ENCODE results near the gene ARL6IP4. TPM values are rescaled to one million over a fixed set of nuclear protein-coding genes. Genes with fewer than 3 reads are reported as not detected.

ARL6IP4 gene
- total RNA-seq, 1 experiment from 2014 or later: 133 TPM

DNA sequence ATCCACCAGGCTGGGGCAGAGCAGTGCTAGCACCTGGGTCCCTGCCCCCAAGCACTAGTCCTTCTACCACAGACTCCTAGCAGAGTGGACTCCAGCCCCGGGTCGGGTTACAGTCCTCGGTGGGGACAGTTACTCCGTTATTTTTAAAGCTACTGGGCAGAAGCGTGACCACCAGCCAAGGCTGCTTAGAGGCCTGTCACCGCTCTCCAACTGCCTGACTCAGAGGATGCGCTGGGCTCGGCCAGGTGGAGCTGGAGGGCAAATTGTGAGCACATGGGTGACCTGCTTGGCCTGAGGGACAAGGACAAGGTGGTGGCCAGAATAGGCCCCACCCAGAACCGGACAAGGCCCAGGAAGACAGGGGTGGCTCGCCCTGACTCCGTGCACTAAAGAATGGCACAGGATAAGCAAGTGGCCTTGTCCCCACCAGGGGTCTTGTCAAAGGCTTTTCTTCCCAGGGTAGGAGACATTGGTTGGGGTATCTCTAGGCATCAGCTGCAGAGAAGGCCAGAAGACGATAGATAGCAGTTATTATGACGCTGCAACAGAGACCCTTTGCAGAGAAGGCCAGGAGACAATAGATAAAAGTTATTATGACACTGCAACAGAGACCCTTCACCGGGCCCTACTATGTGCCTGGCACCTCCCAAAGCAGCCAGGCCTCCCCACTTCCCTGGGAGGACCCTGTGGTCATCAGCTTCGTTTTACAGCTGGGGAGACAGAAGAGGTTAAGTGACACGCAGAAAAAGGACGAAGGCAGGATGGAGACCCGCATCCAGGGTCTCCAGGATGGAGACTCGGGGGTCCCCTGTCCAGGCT, 15.8 kb upstream of the ARL6IP4 start:
- ChIA-PET POLR2A (no interaction called here), CTCF (interaction anchor here (1.7 to 1.8 kb wide), 2 partner anchors 10 to 104 kb away, joined by 6 to 8 read pairs; partner anchors contain the start of gene OGFOD2)
- H3K4me3 Mint-ChIP-seq: peak overlapping the region; percentile 60
- H3K27me3 Mint-ChIP-seq (ENCODE audit: low read depth): peaks cover 5% of the 10 kb centered on the region
- ATAC-seq (no peak), DNase-seq (ENCODE audit: low spot score) (no peak)
- TF ChIP-seq TCF7 (CRISPR knock-in tag; IDR thresholded peaks at IDR 0.05; ENCODE audit: low read depth): no peak
- no peak for TF ChIP-seq ATF1 (CRISPR knock-in tag; IDR thresholded peaks at IDR 0.05)
- TF ChIP-seq ZNF396 (CRISPR knock-in tag; IDR thresholded peaks at IDR 0.05; ENCODE audit: borderline replicate concordance): no peak
- TF ChIP-seq, protein P1, sequence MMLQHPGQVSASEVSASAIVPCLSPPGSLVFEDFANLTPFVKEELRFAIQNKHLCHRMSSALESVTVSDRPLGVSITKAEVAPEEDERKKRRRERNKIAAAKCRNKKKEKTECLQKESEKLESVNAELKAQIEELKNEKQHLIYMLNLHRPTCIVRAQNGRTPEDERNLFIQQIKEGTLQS (CRISPR knock-in tag; conservative IDR thresholded peaks at IDR 0.05): no peak
- no peak for TF ChIP-seq MXD4 (CRISPR knock-in tag; IDR thresholded peaks at IDR 0.05; ENCODE audit: borderline replicate concordance)
- TF ChIP-seq SMAD3 (CRISPR knock-in tag; IDR thresholded peaks at IDR 0.05; ENCODE audit: borderline replicate concordance): no peak
- TF ChIP-seq SMAD4 (CRISPR knock-in tag; IDR thresholded peaks at IDR 0.05): no peak
- no peak overlapping the region for H3K27ac Mint-ChIP-seq
- peaks cover 19% of the 10 kb centered on the region for H3K4me1 Mint-ChIP-seq
- no peaks in the 10 kb centered on the region for H3K36me3 Mint-ChIP-seq
- H3K9me3 Mint-ChIP-seq: no peaks in the 10 kb centered on the region

DNA sequence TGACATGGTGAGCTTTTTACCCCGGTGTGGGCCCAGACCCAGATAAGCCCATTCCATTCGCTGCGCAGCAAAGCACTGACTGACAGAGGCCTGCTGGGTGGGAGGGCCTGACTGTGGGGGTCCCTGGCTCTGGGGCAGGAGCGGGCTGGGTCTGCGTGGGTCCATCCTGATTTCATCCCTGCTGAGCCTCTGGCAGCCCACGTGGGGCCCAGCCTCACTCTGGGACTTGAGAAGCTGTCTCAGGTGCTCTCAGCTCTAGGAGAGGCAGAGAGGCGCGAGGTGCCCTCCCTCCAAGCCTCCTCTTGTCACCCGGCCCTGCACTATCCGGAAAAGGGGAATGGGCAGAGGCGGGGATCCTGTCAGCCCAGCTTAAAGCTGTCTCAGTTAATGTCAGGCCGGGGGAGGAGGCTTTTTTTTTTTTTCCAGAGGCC, 15.1 kb upstream of the ARL6IP4 start:
- Mint-ChIP-seq H3K4me3 (peak overlapping the region; percentile 63), H3K4me1 (peaks cover 19% of the 10 kb centered on the region), H3K36me3 (no peaks in the 10 kb centered on the region), H3K27ac (no peak overlapping the region), H3K9me3 (no peaks in the 10 kb centered on the region), H3K27me3 (ENCODE audit: low read depth) (peaks cover 5% of the 10 kb centered on the region)
- TF ChIP-seq ZNF396 (CRISPR knock-in tag; IDR thresholded peaks at IDR 0.05; ENCODE audit: borderline replicate concordance) (no peak), NR1H2 (CRISPR knock-in tag; IDR thresholded peaks at IDR 0.05) (no peak), FOXK1 (CRISPR knock-in tag; IDR thresholded peaks at IDR 0.05) (no peak), CREB1 (CRISPR knock-in tag; IDR thresholded peaks at IDR 0.05) (no peak), KAT7 (CRISPR knock-in tag; IDR thresholded peaks at IDR 0.05; ENCODE audit: borderline replicate concordance) (no peak), CBFB (CRISPR knock-in tag; IDR thresholded peaks at IDR 0.05; ENCODE audit: low read depth) (no peak), EMX1 (CRISPR knock-in tag; IDR thresholded peaks at IDR 0.05) (no peak)
- TF ChIP-seq, protein P2, sequence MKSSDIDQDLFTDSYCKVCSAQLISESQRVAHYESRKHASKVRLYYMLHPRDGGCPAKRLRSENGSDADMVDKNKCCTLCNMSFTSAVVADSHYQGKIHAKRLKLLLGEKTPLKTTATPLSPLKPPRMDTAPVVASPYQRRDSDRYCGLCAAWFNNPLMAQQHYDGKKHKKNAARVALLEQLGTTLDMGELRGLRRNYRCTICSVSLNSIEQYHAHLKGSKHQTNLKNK (CRISPR knock-in tag; IDR thresholded peaks at IDR 0.05): no peak
- TF ChIP-seq, protein P3, sequence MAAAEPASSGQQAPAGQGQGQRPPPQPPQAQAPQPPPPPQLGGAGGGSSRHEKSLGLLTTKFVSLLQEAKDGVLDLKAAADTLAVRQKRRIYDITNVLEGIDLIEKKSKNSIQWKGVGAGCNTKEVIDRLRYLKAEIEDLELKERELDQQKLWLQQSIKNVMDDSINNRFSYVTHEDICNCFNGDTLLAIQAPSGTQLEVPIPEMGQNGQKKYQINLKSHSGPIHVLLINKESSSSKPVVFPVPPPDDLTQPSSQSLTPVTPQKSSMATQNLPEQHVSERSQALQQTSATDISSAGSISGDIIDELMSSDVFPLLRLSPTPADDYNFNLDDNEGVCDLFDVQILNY (CRISPR knock-in tag; IDR thresholded peaks at IDR 0.05): no peak
- TF ChIP-seq, protein P4, sequence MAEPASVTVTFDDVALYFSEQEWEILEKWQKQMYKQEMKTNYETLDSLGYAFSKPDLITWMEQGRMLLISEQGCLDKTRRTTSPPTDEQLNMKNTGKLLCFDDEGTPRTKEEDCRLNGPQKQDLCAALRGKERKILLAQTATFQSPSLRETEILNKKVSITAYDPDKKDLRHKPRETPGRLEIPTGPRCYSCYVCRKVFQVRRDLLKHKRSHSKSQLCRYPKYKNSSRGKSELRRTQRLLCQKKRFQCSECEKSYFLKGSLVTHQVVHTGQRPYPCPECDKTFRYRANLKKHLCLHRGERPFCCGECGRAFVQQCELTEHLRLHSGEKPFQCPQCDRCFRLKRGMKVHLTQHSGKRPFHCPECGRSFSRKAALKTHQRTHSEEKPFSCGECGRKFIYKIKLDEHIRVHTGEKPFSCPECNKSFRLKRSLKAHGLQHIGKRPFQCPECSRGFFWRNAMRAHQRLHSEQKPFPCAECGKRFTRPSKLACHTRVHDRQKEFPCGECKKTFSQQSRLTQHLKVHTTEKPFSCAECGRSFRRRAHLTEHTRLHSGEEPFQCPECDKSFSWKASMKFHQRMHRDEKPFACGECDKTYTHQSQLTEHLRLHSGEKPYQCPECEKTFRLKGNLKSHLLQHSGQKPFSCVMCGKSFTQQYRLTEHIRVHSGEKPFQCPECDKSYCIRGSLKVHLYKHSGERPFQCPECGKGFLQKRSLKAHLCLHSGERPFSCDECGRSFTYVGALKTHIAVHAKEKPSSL (CRISPR knock-in tag; conservative IDR thresholded peaks at IDR 0.05): no peak
- TF ChIP-seq, protein P5, sequence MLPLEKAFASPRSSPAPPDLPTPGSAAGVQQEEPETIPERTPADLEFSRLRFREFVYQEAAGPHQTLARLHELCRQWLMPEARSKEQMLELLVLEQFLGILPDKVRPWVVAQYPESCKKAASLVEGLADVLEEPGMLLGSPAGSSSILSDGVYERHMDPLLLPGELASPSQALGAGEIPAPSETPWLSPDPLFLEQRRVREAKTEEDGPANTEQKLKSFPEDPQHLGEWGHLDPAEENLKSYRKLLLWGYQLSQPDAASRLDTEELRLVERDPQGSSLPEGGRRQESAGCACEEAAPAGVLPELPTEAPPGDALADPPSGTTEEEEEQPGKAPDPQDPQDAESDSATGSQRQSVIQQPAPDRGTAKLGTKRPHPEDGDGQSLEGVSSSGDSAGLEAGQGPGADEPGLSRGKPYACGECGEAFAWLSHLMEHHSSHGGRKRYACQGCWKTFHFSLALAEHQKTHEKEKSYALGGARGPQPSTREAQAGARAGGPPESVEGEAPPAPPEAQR (CRISPR knock-in tag; IDR thresholded peaks at IDR 0.05): no peak
- no peak for DNase-seq (ENCODE audit: low spot score)
- ChIA-PET CTCF (interaction anchor here (1.7 to 1.8 kb wide), 2 partner anchors 10 to 105 kb away, joined by 6 to 8 read pairs; partner anchors contain the start of gene OGFOD2), POLR2A (interaction anchor here (1.4 kb wide), 1 partner anchor 10 kb away, joined by 10 read pairs; the partner anchor contains the start of gene OGFOD2)
- no peak for ATAC-seq

Data from WTC11 (cell line).